ENCODE results near the gene DIPK2A. TPM values are rescaled to one million over a fixed set of nuclear protein-coding genes. Genes with fewer than 3 reads are reported as not detected.

Gene DIPK2A
- total and polyA plus RNA-seq, 4 donors = 6.1 to 125 (median 17.8) TPM

DNA sequence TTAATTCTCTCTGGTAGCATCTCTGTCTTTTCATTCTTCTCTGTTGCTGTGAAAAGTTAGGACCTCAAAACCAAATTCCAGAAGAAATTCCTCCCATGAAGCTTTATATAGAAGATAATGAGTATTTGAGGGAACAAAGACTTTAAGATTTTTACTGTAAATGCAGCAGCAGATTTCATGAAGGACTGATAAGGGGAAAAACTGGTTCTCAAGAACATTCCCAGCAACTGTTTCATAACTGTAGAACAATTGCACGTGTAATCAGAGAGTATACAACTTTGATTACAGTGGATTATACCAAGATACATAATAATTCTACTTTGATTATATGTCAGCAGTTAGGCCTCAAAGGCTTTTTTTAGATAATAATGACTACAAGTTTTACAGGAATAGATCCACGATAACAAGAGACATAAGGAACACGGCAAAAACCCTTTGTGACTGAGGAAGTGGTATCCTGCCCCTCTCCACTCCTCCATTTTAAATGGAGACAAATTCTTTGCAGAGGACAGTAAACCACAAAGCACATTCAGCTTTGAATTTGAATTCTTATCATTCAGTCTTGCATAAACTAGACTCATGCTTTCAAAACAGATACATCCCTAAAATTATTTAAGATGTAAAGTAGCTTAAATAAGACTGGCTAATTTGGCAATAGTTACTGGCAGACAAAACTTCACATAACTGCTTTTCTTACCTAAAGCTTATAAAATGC lies 42.9 kb upstream of the DIPK2A start:
- Histone ChIP-seq H3K27ac (ENCODE audit: low read depth in 1 of 2, low read length in 1 of 2) (no peak overlapping the region), H3K36me3 (ENCODE audit: control insufficient read depth in 4 of 4, insufficient read depth in 4 of 4, low read length in 4 of 4) (no peaks in the 10 kb centered on the region), H3K4me1 (ENCODE audit: control insufficient read depth in 5 of 5, insufficient read depth in 5 of 5, low read length in 5 of 5) (no peaks in the 10 kb centered on the region), H3K9me3 (ENCODE audit: control insufficient read depth in 4 of 4, insufficient read depth in 3 of 4, low read length in 3 of 4) (no peaks in the 10 kb centered on the region), H3K9ac (ENCODE audit: insufficient read depth in 1 of 2, low read length in 2 of 2) (no peak overlapping the region), H3K4me3 (no peak overlapping the region), H3K27me3 (ENCODE audit: control insufficient read depth in 3 of 3, insufficient read depth in 3 of 3, low read length in 2 of 3) (no peaks in the 10 kb centered on the region)
- DNase-seq = peak in 2 of 3 donors; percentile 3 to 15
- 73 to 90% methylated on average over 3 of the region's 3 CpGs for WGBS, 2 donors
- TF ChIP-seq, protein P1, sequence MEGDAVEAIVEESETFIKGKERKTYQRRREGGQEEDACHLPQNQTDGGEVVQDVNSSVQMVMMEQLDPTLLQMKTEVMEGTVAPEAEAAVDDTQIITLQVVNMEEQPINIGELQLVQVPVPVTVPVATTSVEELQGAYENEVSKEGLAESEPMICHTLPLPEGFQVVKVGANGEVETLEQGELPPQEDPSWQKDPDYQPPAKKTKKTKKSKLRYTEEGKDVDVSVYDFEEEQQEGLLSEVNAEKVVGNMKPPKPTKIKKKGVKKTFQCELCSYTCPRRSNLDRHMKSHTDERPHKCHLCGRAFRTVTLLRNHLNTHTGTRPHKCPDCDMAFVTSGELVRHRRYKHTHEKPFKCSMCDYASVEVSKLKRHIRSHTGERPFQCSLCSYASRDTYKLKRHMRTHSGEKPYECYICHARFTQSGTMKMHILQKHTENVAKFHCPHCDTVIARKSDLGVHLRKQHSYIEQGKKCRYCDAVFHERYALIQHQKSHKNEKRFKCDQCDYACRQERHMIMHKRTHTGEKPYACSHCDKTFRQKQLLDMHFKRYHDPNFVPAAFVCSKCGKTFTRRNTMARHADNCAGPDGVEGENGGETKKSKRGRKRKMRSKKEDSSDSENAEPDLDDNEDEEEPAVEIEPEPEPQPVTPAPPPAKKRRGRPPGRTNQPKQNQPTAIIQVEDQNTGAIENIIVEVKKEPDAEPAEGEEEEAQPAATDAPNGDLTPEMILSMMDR (IDR thresholded peaks at IDR 0.05; ENCODE audit: control extremely low read depth, extremely low read depth) = no peak
- no peak for ATAC-seq (ENCODE audit: insufficient read depth, low FRiP score)

DNA sequence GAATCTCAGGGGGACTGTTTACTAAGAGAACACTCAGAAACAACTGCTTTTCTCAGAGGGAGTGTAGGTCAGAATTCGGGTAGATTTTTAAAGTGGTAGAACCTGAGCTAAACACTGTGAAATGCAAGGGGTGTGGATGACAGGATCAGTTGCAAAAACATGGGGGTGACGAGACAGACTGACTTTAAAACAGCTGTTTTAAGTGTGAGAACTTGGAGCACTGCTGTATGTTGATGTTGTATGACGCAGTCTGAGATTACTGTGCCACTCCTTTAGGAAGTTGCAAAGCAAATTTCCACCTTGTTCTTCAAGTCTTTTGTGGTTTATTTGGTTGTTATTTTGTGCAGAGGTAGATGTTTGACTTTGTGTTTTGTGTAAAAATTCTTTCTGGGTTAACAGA lies 36.8 kb upstream of the DIPK2A start:
- H3K27me3 ChIP-seq (ENCODE audit: control insufficient read depth in 3 of 3, insufficient read depth in 3 of 3, low read length in 2 of 3) = no peaks in the 10 kb centered on the region
- H3K27ac ChIP-seq (ENCODE audit: low read depth in 1 of 2, low read length in 1 of 2) = no peak overlapping the region
- H3K4me1 ChIP-seq (ENCODE audit: control insufficient read depth in 5 of 5, insufficient read depth in 5 of 5, low read length in 5 of 5) = no peaks in the 10 kb centered on the region
- 32 to 60% methylated on average over 3 of the region's 3 CpGs for WGBS, 2 donors
- ATAC-seq (ENCODE audit: insufficient read depth, low FRiP score) (no peak), DNase-seq (no peak)
- TF ChIP-seq, protein P1 (IDR thresholded peaks at IDR 0.05; ENCODE audit: control extremely low read depth, extremely low read depth) = no peak
- H3K9ac ChIP-seq (ENCODE audit: insufficient read depth in 1 of 2, low read length in 2 of 2) = no peak overlapping the region
- H3K9me3 ChIP-seq (ENCODE audit: control insufficient read depth in 4 of 4, insufficient read depth in 3 of 4, low read length in 3 of 4) = no peaks in the 10 kb centered on the region
- H3K36me3 ChIP-seq (ENCODE audit: control insufficient read depth in 4 of 4, insufficient read depth in 4 of 4, low read length in 4 of 4) = no peaks in the 10 kb centered on the region
- H3K4me3 ChIP-seq = no peak overlapping the region

GRCh38 chr3:143935678-143936077 lies 35.9 kb upstream of the DIPK2A start:
- Histone ChIP-seq H3K9ac (ENCODE audit: insufficient read depth in 1 of 2, low read length in 2 of 2) (no peak overlapping the region), H3K9me3 (ENCODE audit: control insufficient read depth in 4 of 4, insufficient read depth in 3 of 4, low read length in 3 of 4) (no peaks in the 10 kb centered on the region), H3K4me3 (no peak overlapping the region), H3K27ac (ENCODE audit: low read depth in 1 of 2, low read length in 1 of 2) (no peak overlapping the region), H3K27me3 (ENCODE audit: control insufficient read depth in 3 of 3, insufficient read depth in 3 of 3, low read length in 2 of 3) (no peaks in the 10 kb centered on the region), H3K36me3 (ENCODE audit: control insufficient read depth in 4 of 4, insufficient read depth in 4 of 4, low read length in 4 of 4) (no peaks in the 10 kb centered on the region), H3K4me1 (ENCODE audit: control insufficient read depth in 5 of 5, insufficient read depth in 5 of 5, low read length in 5 of 5) (no peaks in the 10 kb centered on the region)
- 77 to 81% methylated on average over 1 of the region's 1 CpG for WGBS, 2 donors
- no peak for ATAC-seq (ENCODE audit: insufficient read depth, low FRiP score)
- TF ChIP-seq, protein P1 (IDR thresholded peaks at IDR 0.05; ENCODE audit: control extremely low read depth, extremely low read depth) = no peak
- no peak for DNase-seq

GRCh38 chr3:143950810-143951209 lies 20.8 kb upstream of the DIPK2A start:
- no peak overlapping the region for H3K27ac ChIP-seq (ENCODE audit: low read depth in 1 of 2, low read length in 1 of 2)
- no peak overlapping the region for H3K4me3 ChIP-seq
- H3K9ac ChIP-seq (ENCODE audit: insufficient read depth in 1 of 2, low read length in 2 of 2) = no peak overlapping the region
- no peaks in the 10 kb centered on the region for H3K27me3 ChIP-seq (ENCODE audit: control insufficient read depth in 3 of 3, insufficient read depth in 3 of 3, low read length in 2 of 3)
- no peak for ATAC-seq (ENCODE audit: insufficient read depth, low FRiP score)
- peaks cover 0 to 2% (median 0%) of the 10 kb centered on the region in 4 donors for H3K9me3 ChIP-seq (ENCODE audit: control insufficient read depth in 4 of 4, insufficient read depth in 3 of 4, low read length in 3 of 4)
- H3K36me3 ChIP-seq (ENCODE audit: control insufficient read depth in 4 of 4, insufficient read depth in 4 of 4, low read length in 4 of 4) = no peaks in the 10 kb centered on the region
- no peak for DNase-seq
- TF ChIP-seq, protein P1 (IDR thresholded peaks at IDR 0.05; ENCODE audit: control extremely low read depth, extremely low read depth) = no peak
- 89 to 94% methylated on average over 2 of the region's 2 CpGs for WGBS, 2 donors
- H3K4me1 ChIP-seq (ENCODE audit: control insufficient read depth in 5 of 5, insufficient read depth in 5 of 5, low read length in 5 of 5) = no peaks in the 10 kb centered on the region

All from lung (tissue), 12 donors.